ENCODE measurements around the gene GALNT7. TPM values are rescaled to one million over a fixed set of nuclear protein-coding genes. Genes with fewer than 3 reads are reported as not detected.

GALNT7 gene
- polyA plus RNA-seq, 3 donors = 12.3 to 29.0 (median 19.7) TPM

DNA sequence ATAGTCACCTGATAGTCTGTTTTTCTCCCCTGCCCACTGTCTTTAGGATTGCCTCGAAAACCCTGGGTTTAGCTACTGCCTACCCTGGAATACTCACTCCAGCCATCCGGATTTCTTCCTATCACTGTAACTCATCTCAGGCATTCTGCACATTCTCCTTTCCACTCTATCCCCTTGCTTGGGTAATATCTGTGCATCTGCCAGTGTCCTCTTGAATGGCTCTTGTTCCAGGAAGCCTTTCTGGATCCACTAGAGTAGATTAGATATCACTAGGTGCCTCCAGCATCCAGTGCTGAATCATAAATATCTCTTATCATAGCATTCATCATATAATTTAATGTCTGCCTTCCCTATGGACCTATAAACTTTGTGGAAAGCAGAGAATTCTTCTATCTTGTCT lies 17.1 kb upstream of the GALNT7 start:
- intact Hi-C loops (cut with micrococcal nuclease) = no loop called here
- Histone ChIP-seq H3K4me2 (replicated peaks; ENCODE audit: extremely low read depth, low read length, poor library complexity, severe bottlenecking) (no peak overlapping the region), H3K27me3 (ENCODE audit: control insufficient read depth in 2 of 2, insufficient read depth in 2 of 2, low read length in 2 of 2) (no peaks in the 10 kb centered on the region), H3K9ac (ENCODE audit: insufficient read depth, low read length, poor library complexity, severe bottlenecking) (no peak overlapping the region), H3K79me2 (ENCODE audit: insufficient read depth, low read length) (no peaks in the 10 kb centered on the region), H3K4me1 (ENCODE audit: control insufficient read depth in 1 of 2, insufficient read depth in 2 of 2, low read length in 2 of 2) (no peaks in the 10 kb centered on the region), H3K27ac (ENCODE audit: low read depth in 1 of 2, low read length in 2 of 2) (no peak overlapping the region), H3K36me3 (replicated peaks in 1 of 2; ENCODE audit: control insufficient read depth in 1 of 2, insufficient read depth in 2 of 2, low read length in 2 of 2) (no peaks in the 10 kb centered on the region), H3K4me3 (replicated peaks in 1 of 3; ENCODE audit: low read depth in 2 of 3, low read length in 3 of 3) (no peak overlapping the region), H4K20me1 (ENCODE audit: insufficient read depth, low read length) (no peaks in the 10 kb centered on the region), H3K9me3 (replicated peaks in 1 of 2; ENCODE audit: control insufficient read depth in 1 of 2, insufficient read depth in 1 of 2, low read length in 2 of 2) (no peaks in the 10 kb centered on the region), H2AFZ (ENCODE audit: insufficient read depth, low read depth, low read length, poor library complexity, severe bottlenecking) (no peak overlapping the region)
- no peak for TF ChIP-seq CTCF (IDR thresholded peaks at IDR 0.05)
- no peaks in the 10 kb centered on the region for H3K4me1 Mint-ChIP-seq
- no peak for DNase-seq
- H3K9me3 Mint-ChIP-seq = no peaks in the 10 kb centered on the region
- H3K4me3 Mint-ChIP-seq = no peak overlapping the region
- H3K27ac Mint-ChIP-seq = no peak overlapping the region
- H3K27me3 Mint-ChIP-seq (ENCODE audit: low read depth in 3 of 3) = no peaks in the 10 kb centered on the region
- H3K36me3 Mint-ChIP-seq = peaks cover 2 to 9% of the 10 kb centered on the region in 2 donors
- WGBS (ENCODE audit: insufficient coverage) = 100% methylated on average over 1 of the region's 2 CpGs

- Histone ChIP-seq H4K20me1 (ENCODE audit: insufficient read depth, low read length) (no peaks in the 10 kb centered on the region), H3K36me3 (replicated peaks in 1 of 2; ENCODE audit: control insufficient read depth in 1 of 2, insufficient read depth in 2 of 2, low read length in 2 of 2) (no peaks in the 10 kb centered on the region), H3K9me3 (replicated peaks in 1 of 2; ENCODE audit: control insufficient read depth in 1 of 2, insufficient read depth in 1 of 2, low read length in 2 of 2) (no peaks in the 10 kb centered on the region), H3K4me1 (ENCODE audit: control insufficient read depth in 1 of 2, insufficient read depth in 2 of 2, low read length in 2 of 2) (no peaks in the 10 kb centered on the region), H3K4me3 (replicated peaks in 1 of 3; ENCODE audit: low read depth in 2 of 3, low read length in 3 of 3) (no peak overlapping the region), H2AFZ (ENCODE audit: insufficient read depth, low read depth, low read length, poor library complexity, severe bottlenecking) (no peak overlapping the region), H3K27me3 (ENCODE audit: control insufficient read depth in 2 of 2, insufficient read depth in 2 of 2, low read length in 2 of 2) (no peaks in the 10 kb centered on the region), H3K4me2 (replicated peaks; ENCODE audit: extremely low read depth, low read length, poor library complexity, severe bottlenecking) (no peak overlapping the region), H3K79me2 (ENCODE audit: insufficient read depth, low read length) (no peaks in the 10 kb centered on the region), H3K27ac (ENCODE audit: low read depth in 1 of 2, low read length in 2 of 2) (no peak overlapping the region), H3K9ac (ENCODE audit: insufficient read depth, low read length, poor library complexity, severe bottlenecking) (no peak overlapping the region)
- peaks cover 5 to 13% of the 10 kb centered on the region in 2 donors for H3K36me3 Mint-ChIP-seq
- TF ChIP-seq CTCF (IDR thresholded peaks at IDR 0.05) = no peak
- H3K4me1 Mint-ChIP-seq = no peaks in the 10 kb centered on the region
- WGBS (ENCODE audit: insufficient coverage) = 100% methylated on average over 2 of the region's 6 CpGs
- H3K27ac Mint-ChIP-seq = no peak overlapping the region
- intact Hi-C loops (cut with micrococcal nuclease) = no loop called here
- H3K9me3 Mint-ChIP-seq = no peaks in the 10 kb centered on the region
- H3K27me3 Mint-ChIP-seq (ENCODE audit: low read depth in 3 of 3) = no peaks in the 10 kb centered on the region
- no peak overlapping the region for H3K4me3 Mint-ChIP-seq
- DNase-seq = no peak
Observed at GRCh38 chr4:173152104-173152503, 16.5 kb upstream of the GALNT7 start.
